ENCODE data around the gene ANXA5. TPM values are rescaled to one million over a fixed set of nuclear protein-coding genes. Genes with fewer than 3 reads are reported as not detected.

Gene ANXA5
- total RNA-seq, 2 donors from 2014 or later: 88.4 to 122 TPM

DNA sequence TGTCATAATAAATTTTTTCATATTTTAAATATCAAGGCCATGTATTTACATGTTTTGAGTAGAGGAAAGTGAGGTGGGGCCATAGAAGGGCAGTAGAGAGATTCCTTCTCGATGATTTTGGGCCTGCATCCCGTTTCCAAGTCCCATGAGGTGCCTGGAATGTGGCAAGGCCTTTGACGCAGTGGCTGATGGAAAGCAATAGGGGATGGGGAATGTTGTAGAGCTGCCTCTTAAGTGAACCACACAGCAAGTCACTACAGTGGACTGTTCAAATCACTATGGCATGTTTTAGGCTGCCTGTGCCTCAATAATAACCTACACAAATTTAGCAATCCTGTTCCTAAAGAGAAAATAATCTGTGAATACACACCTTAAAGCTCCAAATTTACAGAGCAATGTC, 48.3 kb downstream of the ANXA5 start:
- Histone ChIP-seq H3K9ac (ENCODE audit: low read depth in 2 of 2, low read length in 2 of 2) (no peak overlapping the region), H3K27me3 (no peaks in the 10 kb centered on the region), H3K9me3 (no peaks in the 10 kb centered on the region), H3K4me1 (no peaks in the 10 kb centered on the region), H3K36me3 (no peaks in the 10 kb centered on the region), H3K4me3 (no peak overlapping the region), H3K27ac (no peak overlapping the region)
- intact Hi-C loops (cut with DNase I): no loop called here
- DNase-seq: no peak
- TF ChIP-seq, protein P1, sequence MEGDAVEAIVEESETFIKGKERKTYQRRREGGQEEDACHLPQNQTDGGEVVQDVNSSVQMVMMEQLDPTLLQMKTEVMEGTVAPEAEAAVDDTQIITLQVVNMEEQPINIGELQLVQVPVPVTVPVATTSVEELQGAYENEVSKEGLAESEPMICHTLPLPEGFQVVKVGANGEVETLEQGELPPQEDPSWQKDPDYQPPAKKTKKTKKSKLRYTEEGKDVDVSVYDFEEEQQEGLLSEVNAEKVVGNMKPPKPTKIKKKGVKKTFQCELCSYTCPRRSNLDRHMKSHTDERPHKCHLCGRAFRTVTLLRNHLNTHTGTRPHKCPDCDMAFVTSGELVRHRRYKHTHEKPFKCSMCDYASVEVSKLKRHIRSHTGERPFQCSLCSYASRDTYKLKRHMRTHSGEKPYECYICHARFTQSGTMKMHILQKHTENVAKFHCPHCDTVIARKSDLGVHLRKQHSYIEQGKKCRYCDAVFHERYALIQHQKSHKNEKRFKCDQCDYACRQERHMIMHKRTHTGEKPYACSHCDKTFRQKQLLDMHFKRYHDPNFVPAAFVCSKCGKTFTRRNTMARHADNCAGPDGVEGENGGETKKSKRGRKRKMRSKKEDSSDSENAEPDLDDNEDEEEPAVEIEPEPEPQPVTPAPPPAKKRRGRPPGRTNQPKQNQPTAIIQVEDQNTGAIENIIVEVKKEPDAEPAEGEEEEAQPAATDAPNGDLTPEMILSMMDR (IDR thresholded peaks at IDR 0.05): no peak

DNA sequence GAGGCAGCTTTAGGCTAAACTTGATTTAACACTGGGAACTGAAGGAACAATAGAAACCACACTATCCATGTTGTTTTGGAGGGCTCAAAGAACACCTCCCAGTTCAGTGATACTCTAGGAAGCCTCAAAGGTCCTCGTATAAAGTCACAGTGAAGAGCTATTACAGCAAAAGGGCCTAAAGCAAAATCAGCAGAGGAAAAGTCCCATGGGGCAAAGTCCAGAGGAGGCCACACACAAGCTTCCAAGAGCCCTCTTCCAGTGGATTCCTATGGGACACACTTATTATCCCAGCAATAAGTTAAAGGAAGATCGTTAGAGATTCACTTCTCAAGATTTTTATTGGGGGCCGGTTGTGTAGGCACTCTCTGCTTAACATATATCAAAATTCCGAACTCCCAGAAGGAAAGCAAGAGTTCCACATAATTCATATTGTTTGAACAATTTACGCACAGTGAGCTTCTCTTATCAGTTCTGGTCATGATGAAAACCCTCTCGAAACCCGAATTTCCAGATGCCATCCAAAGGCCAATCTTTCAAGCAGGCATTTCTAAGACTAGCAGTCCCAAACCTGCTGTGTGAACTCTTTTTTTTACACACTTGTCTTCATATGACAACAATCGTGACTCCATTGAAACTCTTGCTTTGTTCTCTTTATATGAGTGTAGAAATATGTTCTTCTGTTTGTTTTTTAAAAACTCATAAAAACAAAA, 53.7 kb downstream of the ANXA5 start:
- Histone ChIP-seq H3K4me1 (no peaks in the 10 kb centered on the region), H3K9ac (ENCODE audit: low read depth in 2 of 2, low read length in 2 of 2) (no peak overlapping the region), H3K27ac (no peak overlapping the region), H3K27me3 (no peaks in the 10 kb centered on the region), H3K9me3 (no peaks in the 10 kb centered on the region), H3K36me3 (no peaks in the 10 kb centered on the region), H3K4me3 (no peak overlapping the region)
- DNase-seq: no peak
- intact Hi-C loops (cut with DNase I): no loop called here
- TF ChIP-seq, protein P1 (IDR thresholded peaks at IDR 0.05): no peak

DNA sequence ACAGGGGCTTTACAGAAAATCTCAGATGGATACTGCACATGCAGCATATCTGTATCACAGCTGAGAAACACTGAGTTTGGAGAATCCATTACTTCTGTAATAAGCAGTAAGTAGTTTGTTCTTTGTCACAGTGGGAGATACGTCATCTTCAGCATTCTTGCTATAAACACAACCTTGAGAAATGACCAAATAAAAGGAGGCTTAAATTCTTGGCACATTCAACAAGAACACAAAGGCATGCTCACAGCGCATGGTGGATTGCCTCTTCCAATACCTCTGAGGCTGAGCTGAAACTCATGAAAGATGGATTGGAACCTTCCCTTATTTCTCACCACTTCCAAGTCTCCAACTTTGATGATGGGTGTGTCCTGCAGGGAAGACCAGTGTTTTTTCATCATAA, 54.5 kb downstream of the ANXA5 start:
- H3K4me1 ChIP-seq: no peaks in the 10 kb centered on the region
- intact Hi-C loops (cut with DNase I): no loop called here
- H3K36me3 ChIP-seq: no peaks in the 10 kb centered on the region
- no peak overlapping the region for H3K27ac ChIP-seq
- no peak overlapping the region for H3K9ac ChIP-seq (ENCODE audit: low read depth in 2 of 2, low read length in 2 of 2)
- no peak for DNase-seq
- H3K4me3 ChIP-seq: no peak overlapping the region
- TF ChIP-seq, protein P1 (IDR thresholded peaks at IDR 0.05): no peak
- no peaks in the 10 kb centered on the region for H3K27me3 ChIP-seq
- no peaks in the 10 kb centered on the region for H3K9me3 ChIP-seq

DNA sequence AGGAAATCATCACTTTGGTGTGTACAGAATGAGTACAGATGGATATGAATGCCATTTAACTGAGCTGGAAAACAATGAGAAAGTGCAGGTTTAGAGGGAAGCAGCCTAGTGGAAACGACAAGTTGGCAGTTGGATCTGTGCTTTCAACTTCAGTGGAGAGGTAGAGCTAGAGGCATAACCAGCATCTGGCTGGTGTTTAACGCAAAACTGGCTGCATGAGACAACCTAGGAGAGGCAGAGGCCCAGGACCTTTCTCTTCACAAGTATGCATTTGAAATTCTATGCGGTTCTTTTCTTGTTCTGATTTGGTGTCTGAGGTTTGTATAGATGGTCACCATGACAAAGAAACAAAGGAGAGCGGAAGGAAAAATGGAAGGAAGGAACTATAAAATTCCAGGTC, 63.1 kb downstream of the ANXA5 start:
- H3K27ac ChIP-seq: no peak overlapping the region
- no peak overlapping the region for H3K4me3 ChIP-seq
- H3K9ac ChIP-seq (ENCODE audit: low read depth in 2 of 2, low read length in 2 of 2): no peak overlapping the region
- no peak for DNase-seq
- intact Hi-C loops (cut with DNase I): no loop called here
- no peaks in the 10 kb centered on the region for H3K36me3 ChIP-seq
- no peaks in the 10 kb centered on the region for H3K9me3 ChIP-seq
- no peaks in the 10 kb centered on the region for H3K27me3 ChIP-seq
- TF ChIP-seq, protein P1 (IDR thresholded peaks at IDR 0.05): no peak
- no peaks in the 10 kb centered on the region for H3K4me1 ChIP-seq

DNA sequence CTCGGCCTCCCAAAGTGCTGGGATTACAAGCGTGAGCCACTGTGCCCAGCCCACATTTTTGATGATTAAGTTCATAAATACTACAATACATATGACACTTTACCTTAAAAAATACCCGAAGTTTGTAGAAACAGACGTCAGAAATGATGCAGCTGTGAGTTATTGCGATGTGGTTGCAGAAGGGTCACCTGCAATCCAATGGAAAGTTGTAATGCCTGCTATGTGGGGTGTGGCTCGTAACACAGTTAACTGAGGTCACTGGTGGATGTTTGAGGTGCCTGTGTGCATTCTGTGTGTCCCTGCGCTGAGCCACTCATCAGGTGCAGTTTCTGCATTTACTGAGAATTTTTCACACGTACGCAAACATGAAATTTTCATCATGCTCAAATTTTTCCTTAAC, 64.1 kb downstream of the ANXA5 start:
- intact Hi-C loops (cut with DNase I): no loop called here
- H3K9me3 ChIP-seq: no peaks in the 10 kb centered on the region
- H3K4me1 ChIP-seq: no peaks in the 10 kb centered on the region
- TF ChIP-seq, protein P1 (IDR thresholded peaks at IDR 0.05): no peak
- no peaks in the 10 kb centered on the region for H3K27me3 ChIP-seq
- H3K9ac ChIP-seq (ENCODE audit: low read depth in 2 of 2, low read length in 2 of 2): no peak overlapping the region
- H3K27ac ChIP-seq: no peak overlapping the region
- H3K36me3 ChIP-seq: no peaks in the 10 kb centered on the region
- H3K4me3 ChIP-seq: no peak overlapping the region
- no peak for DNase-seq

Other genes with a start within 250 kb of the ANXA5 start
- under 1 TPM in 1 of 2 donors, not detected in 1; 0.21 TPM for gene SMIM43, start 68.2 kb upstream of the ANXA5 start, total RNA-seq
- gene EXOSC9, start 104.3 kb upstream of the ANXA5 start, total RNA-seq: 10 to 100 TPM; 12.3 to 17.8 TPM
- 10 to 100 TPM; 15.6 to 62.8 TPM for gene CCNA2, start 126.9 kb upstream of the ANXA5 start, total RNA-seq
- 10 to 100 TPM; 13.6 to 15.6 TPM for gene BBS7, start 173.5 kb upstream of the ANXA5 start, total RNA-seq